EL (cell line): Measurements from ENCODE around the gene GALNTL6.
"Not testable (repeated sequence)": the region's sequence is repeated elsewhere in the genome, so short reads cannot be mapped to it uniquely, and the experiment has no call there.

Experiments
- DNase-seq: peaks from one replicate; pipeline ENCODE4 v3.0.0-alpha.2; 2016

The GALNTL6 gene

DNA sequence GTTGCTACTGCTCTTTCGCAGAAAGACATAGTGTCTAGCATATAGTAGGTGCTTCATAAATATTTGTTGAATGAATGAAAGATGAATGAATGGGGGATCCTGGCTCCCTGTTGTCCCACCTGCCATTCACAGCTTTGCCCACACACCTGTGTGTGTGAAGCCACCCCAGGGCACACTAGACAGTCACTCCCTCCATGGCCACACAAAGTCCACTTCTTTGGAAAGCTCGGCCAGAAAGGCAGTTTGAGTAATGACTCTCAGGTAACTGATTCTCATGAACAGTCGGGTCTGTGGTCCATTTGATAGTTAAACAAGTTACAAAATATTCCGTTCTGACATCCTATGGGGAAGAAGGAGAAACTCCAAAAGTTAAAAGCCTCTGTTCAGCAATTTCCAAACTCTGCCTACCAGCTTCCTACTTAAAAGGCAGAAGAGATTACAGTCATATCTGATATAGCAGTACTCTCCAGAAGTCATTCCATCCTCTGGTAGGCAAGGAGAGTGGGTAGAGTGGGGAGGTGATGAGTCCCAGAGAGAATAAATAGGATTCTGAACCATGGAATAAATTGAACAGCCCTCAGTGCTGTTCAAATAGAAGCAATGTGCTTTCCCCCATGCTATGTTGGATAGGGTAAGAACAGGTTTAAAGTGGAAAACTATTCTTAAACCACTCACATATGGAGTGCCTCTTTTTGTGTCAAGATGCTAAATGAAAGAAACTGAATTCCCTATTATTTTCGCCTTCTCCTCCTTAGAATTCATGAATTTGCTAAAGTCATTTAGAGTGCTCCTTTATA, 1150.5 kb downstream of the GALNTL6 start:
- no peak for DNase-seq

DNA sequence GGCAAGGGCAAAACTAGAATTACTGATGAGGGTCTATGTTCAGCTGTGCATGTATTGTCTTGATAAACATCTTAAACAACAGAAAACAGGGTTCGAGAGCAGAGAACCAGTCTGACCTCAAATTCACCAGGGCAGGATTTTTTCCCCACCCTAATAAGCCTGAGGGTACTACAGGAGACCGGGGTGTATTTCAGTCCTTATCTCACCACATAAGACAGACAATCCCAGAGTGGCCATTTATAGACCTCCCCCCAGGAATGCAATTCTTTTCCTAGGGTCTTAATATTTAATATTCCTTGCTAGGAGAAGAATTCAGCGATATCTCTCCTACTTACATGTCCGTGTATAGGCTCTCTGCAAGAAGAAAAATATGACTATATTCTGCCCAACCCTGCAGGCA, 1157.0 kb downstream of the GALNTL6 start:
- not testable (repeated sequence) for DNase-seq

DNA sequence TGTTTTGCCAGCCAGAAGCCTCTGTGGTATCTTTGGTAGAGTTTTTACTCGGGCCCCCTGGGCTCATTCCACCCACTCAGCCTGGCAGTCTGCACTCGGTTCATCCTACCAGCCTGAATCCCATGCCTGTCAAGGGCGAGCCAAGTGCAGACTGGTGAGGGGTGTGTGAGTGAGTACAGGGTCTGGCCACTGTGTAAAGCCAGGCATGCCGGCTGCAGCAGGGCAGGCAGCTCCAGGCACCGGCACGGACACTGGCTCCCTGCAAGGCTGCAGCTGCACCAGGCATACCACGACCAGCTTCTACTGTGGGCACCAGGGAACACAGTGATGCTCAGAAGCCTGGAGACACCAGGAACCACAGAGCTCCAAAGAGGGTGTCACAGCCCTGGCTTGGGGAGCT, 1161.4 kb downstream of the GALNTL6 start:
- DNase-seq, result no peak

DNA sequence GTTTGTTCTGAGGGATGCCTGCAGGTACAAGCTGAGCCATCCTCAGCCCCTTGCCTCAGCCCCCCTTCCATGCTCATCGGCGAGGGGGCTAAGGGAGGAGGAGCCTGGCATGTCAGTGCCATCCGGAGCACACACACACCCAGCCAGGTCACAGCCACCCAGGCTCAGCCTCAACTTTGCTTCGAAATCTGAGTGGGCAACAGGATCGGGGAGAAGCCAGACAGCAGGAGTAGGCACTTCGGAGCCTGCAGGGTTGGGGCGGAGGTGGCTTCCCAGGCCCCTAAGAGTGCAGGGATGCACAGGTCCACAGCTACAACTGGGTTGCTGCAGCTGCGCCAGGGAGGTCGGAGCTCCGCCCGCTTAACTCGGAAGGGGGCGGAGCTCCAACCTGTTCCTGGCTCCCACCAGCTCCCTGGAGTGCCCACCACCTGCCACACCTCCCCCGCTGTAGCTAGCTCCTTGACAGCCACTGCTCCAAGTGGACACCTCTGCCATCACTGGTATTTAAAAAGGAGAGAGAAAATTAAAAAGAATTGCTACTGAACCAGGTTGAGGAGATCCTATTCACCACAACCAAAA, 1162.5 kb downstream of the GALNTL6 start:
- no peak for DNase-seq

DNA sequence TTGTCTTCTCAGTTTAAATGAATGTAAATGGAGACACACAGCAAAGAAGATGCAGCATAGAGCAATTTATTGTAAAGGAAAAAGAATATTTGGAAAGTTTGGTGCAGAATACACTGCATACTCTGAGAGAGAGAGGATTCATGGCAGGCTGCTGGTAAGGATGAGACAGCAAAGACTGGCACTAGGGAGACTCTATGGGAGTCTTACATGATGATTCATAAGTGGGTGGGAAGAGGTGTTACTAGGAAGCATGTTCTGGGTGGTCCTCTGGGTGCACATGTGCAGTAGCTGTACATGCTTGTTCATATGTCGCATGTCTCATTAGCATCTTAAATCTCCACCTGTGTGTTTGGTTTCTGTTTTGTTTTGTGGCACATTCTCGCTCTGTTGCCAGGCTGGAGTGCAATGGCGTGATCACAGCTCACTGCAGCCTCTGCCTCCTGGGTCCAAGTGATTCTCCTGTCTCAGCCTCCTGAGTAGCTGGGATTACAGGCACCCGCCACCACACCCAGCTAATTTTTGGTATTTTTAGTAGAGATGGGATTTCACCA, 1164.4 kb downstream of the GALNTL6 start:
- DNase-seq, result not testable (repeated sequence)

DNA sequence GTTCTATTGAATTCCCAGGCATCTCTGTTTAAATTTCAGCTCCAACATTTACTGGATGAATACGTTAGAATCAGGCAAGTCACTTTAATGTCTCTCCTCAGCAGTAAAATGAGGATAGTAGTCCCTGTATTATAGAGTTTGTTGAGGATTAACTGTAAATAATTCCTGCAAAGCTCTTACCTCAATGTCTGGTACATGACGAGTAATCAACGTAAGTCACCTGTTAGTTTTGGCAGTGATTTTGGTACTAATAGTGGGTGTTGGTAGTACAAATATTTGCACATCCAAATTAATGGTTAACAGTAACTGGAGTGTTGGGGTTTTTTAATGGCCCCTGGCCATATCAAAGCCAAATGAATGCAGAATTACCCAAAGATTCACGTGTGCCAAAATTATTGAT, 1165.6 kb downstream of the GALNTL6 start:
- no peak for DNase-seq

DNA sequence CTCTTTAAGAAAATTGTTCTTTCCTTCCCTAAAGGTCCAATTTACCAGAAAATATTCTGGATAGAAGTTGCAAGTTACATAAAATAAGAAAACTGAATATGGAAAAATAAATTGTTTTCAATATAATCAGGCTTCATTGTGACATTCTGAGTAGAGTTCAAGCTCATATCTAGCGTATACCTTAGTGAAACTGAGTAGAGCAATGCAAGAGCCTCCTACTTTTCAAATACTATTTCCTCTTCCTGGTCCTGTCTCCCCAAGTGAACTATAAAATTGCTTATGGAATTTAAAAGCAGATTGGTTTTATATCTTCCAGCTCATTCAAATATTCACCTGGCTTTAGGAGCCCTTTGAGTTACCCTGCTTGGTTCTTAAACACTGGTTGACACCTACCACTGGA, 1166.1 kb downstream of the GALNTL6 start:
- no peak for DNase-seq

DNA sequence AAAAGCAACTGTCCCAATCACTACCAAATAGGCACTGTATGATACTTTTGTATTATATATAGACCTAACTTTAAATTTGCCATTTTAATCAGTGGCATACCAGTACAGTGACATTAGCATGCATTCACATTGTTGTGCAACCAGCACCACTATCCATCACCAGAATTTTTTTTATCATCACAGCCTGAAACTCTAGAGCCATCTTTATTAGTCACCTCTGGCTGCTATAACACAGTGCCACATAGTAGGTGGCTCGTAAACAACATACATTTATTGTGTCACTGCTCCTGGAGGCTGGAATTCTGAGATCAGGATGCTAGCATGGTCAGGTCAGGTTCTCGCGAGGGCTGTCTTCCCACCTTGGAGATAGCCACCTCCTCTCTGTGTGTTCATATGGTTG, 1167.0 kb downstream of the GALNTL6 start:
- DNase-seq, result no peak

DNA sequence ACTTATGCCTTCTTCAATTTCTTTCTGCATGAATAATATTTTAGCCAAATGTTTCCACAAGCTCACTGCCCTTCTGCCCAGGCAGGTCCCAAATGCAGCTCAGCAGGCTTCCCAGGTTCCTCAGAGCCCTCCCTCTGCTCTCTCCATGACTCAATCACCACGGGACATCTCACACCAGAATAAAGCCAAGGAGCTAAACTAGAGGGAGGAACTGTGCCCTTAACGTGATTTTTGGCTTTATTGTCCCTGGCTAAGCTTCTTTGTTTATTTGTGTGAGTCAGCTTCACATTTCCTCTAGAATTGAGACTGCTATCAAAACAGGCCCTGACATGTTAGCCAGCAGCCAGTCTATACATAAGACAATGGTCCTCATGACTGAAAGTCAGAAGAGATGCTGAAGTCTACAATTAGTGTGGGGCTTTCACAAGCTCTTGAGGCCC, 1169.0 kb downstream of the GALNTL6 start:
- peak; percentile 57 for DNase-seq

DNA sequence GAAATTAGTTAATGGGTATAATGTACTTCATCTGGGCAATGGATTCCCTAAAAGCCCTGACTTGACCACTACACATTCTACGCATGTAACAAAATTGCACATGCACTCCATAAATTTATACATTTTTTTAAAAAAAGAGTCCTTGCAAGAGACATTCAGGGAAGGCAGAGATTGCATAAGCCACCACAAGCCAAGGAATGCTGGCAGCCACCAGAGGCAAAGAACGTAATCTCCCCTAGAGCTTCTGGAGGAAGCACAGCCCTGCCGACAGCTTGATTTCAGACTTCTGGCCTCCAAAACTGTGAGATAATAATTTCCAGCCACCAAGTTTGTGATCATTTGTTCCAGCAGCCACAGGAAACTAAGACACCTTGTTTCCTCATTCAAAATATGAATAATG, 1169.8 kb downstream of the GALNTL6 start:
- DNase-seq, result no peak

DNA sequence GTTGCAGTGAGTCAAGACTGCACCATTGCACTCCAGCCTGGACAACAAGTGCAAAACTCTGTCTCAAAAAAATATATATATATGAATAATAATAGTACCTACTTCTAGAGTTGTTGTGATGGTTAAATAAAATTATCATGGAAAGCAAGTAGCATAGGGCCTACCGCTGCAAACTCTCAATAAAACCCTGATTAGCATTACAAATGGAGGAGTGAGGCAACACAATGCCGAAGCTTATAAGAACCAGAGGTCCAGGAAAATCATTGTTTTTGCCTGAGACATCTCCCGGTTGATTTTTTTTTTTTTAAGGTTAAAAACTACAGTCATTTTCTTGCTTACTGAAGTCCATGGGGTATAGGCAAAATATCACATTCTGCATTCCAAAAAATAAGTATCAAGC, 1170.4 kb downstream of the GALNTL6 start:
- DNase-seq, result no peak

DNA sequence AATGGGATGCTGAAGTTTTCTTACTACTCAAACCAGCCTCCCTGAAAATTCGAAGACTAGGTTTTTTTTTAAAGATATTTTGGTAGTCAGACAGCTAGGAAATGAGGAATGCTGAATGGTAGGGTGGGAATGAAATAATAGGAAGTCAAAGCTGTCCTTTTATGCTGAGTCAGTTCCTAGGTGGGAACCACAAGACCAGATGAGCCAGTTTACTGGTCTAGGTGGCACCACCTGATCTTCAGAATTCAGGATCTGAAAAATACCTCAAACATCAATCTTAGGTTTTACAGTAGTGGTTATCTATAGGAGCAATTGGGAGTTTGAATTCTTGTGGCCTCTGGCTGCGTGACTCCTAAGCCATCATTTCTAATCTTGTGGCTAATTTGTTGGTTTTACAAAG, 1172.3 kb downstream of the GALNTL6 start:
- DNase-seq, result no peak

DNA sequence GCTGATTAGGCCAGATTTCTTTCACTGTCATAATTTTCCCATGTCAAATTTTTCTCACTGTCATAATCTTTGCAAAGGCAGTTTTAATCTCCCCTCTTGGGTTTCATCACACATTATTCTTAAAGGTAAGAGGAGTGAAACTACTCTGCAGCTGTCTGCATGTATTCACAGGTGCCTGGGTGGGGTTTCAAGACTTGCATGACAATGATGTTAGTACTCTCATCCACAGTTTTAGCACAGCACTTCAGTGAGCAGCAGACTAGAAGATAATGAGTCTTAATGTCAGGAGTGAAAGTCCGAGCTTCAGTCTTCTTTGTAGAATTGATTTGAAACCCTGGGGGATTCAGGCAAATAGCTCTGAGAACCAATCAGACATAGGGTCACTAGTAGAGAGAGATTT, 1172.9 kb downstream of the GALNTL6 start:
- DNase-seq, result no peak

DNA sequence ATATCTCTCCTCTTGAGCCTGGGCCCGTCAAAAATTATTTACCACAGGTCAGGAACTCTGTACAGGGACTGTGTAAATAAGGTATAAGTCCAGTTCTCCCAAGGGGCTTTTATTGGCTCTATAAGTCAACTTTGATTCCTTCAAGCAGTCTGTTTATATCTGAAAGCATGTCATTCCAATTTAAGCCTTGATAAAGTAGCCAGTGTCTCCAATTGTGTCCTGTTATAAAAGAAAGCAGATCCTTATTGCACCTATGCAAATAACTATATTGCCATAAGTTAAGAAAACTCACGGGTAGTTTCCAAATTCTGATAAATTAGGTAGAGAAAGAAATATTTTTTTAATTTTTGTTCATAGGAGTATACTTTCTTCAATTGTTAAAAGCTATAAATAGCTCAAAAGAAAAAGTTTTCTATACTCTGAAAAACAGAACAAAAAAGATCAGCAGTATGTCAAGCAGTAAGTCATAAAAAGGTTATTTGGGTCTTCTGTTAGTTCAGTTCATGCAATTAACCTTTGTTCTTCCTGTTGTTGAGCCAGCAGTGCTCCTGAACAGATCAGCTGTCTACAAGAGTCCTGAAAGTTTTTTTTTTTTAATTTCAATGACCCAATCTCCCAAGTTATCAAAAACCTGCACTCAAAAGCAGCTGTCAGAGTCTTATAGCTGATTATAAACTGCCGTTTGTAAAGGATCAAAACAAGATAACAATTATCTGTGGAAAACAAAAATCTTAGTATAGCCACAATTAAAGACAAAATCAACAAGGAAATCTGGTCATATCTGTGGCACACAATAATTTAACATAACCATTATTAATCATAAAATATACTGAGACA, 1177.0 kb downstream of the GALNTL6 start:
- DNase-seq, result no peak

DNA sequence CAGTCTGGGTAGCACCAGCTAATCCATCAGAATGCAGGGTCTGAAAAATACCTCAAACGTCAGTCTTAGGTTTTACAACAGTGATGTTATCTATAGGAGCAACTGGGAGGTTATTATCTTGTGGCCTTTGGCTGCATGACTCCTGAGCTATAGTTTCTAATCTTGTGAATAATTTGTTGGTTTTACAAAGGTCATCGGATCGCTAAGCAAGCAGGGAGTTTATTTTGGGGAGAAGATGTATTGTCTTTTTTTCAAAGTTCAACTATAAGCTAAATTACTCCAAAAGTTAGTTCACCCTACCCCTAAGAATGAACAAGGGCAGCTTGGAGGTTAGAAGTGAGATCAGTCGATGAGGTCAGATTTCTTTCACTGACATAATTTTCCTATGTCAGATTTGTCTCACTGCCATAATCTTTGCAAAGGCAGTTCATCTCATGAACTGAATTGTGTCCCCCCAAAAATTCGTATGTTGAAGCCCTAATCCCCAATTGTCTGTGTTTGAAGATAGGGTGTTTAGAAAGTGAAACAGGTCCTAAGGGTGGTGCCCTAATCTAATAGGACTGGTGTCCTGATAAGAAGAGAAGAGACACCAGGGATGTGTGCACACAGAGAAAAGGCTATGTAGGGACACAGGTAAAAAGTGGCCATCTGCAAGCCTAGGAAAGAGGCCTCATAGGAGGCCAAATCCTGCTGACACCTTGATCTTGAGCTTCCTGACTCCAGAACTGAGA, 1179.6 kb downstream of the GALNTL6 start:
- no peak for DNase-seq

DNA sequence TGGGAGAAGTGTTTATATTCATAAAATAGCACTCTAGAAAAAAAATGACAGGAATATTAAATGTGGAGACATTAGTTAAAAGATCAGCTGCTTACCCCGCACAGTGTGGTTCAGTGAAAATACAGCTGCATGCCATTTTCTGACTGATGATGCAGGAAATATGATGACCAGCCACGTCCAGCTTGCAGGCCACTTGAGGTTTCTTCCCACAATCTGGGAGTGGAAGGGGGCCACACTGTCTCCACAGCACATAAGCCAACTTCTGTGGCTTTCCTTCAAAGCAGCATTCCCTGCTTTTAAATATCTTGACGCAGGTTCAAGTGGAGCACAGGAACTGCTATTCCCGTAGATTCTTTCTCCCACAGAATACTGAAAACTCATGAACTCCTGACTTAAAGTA, 1182.0 kb downstream of the GALNTL6 start:
- no peak for DNase-seq

DNA sequence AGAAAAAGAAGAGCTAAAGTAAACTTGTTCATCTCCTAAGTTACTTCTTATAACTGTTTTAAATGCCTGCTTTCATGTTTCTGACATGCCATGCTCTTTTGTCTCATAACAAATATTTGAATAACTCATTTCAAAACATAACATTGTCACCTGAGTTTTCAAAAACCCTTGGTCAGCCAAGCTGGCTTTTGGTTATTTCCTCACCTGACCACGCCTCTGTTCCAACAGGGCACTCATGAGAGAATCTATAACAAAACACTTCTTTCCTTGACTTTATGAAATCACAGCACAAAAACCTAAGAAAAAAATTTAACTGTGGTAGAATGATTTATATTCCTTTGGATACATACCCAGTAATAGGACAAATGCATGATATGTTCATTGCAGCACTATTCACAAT, 1182.5 kb downstream of the GALNTL6 start:
- no peak for DNase-seq

DNA sequence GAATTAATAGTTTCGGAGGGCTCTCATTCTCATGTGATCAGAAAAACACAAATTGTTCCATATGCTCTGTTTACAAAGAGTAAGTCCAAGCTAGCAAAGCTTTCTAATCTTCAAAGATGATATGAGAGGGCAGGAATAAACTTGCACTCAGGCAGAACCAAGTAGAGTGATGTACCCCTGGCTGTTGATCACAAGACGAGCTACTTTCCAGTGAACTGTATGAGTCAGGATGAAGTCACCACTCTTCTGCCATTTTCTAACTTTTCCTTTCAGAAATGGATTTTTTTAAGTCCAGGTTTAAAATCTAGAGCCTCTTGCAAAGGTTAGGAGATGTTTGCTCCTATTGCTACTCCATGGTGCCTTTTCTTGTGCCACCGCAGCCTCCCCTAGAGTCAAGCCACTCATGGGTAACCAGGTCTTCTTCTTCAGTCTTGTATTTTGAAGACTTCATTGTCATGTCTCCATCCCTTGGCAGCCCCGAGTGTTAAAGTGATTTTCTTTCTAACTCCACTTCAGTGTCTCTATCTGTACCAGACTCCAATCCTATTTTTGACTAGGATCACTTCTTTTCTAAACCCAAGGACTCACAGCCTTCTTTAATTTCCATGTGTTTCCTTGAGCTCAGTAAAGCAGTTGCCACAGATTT, 1183.5 kb downstream of the GALNTL6 start:
- peak; percentile 54 for DNase-seq

DNA sequence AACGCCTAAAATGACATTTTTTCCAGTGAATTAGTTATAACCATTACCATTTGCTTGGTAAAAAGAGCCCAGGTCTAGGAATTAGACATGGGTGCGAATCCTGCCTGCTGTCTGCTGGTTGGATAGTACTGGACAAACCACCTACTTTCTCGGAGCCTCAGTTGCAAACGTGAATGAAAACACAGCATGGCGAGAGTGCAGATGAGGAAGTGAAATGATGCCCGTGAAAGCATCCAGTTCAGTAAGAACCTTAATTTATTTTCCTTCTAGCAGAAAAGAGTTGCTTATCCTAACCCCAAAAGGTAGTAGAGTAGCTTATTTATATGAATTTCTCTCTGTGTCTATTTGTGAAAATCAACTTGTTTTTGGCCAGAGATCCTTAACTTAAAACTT, 1184.0 kb downstream of the GALNTL6 start:
- no peak for DNase-seq

DNA sequence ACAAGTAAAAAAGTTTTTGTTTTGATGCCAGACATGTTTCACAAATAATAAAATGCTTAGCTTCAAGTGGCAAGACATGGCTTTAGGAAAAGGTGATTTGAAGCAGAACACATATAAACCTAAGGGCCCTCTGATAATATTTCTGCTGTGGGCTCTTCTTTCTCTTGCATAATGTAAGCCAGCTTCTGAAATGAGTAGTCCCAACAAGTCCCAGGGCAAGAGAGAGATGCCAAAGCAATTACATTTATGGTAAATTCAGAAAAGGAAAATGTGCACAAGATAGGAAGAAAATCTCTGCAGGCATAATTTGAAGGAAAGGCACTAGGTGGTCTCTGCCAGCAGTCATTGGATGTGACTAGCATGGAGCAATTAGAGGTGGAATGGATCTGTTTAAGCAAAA, 1184.7 kb downstream of the GALNTL6 start:
- DNase-seq, result no peak

DNA sequence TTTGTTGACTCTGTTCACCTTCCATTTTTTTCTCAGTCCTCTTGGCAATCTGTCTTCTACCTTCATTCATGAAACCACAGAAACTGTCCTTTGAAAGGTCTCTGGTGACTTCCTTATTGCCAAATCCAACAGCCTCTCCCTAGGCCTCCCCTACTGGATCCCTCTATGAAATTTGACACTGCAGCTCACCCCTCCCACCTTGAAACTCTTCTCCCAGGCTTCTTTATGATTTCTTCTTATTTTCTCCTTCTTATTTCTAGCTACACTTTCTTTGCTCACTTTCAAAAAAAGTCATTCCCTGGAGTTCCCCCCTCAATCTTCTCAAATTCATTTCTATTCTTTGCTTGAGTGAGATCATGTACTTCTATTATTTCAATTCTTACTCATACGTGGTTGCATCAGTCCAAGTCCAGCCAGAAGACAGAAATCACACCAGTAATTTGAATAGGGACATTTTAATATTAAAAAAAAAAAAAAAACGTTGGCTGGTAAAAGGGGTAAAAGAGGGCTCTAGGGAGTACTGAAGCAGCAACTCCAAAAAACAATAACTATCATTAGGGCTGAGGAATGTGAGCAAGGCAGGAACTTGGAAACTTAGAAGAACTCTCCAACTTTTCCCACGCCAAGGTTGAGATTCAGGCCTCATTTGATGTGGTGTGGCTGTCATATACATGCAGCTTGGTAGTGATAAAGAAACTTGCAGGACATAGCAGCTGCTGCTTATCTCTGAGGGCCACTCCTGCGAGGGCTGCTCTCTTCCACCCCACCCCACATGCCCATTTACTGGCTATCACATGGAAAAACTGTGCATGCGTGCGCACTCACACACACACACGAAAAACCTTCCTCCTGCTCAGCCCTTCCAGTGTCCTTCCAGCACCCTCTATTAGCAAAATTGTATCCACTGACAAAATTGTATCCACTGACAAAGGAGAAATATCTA, 1185.6 kb downstream of the GALNTL6 start:
- peak; percentile 30 for DNase-seq
